Measurements from ENCODE around the gene ZNF142.

- no peak for TF ChIP-seq LEF1 (IDR thresholded peaks at IDR 0.05; ENCODE audit: borderline replicate concordance)
- TF ChIP-seq ZNF384 (IDR thresholded peaks at IDR 0.05): no peak
These were observed 3.0 kb upstream of the ZNF142 start for GRCh38 chr2:218662377-218662776.
